Activated CD4-positive, alpha-beta T cell treated with anti-CD3 and anti-CD28 coated beads for 48 hours (primary cell): Measurements from ENCODE around the gene VWA8.
"Not testable (repeated sequence)": the region's sequence is repeated elsewhere in the genome, so short reads cannot be mapped to it uniquely, and the experiment has no call there.

Experiments
- DNase-seq: peaks from one replicate; pipeline ENCODE4 v3.0.0-alpha.2; 2020

VWA8 gene

GRCh38 chr13:41573640-41574039, 387.3 kb downstream of the VWA8 start:
- not testable (repeated sequence) for DNase-seq

GRCh38 chr13:41571817-41572340, 389.0 kb downstream of the VWA8 start:
- DNase-seq, result not testable (repeated sequence)

GRCh38 chr13:41568972-41569351, 391.9 kb downstream of the VWA8 start:
- DNase-seq, result no peak

GRCh38 chr13:41568143-41568971, 392.6 kb downstream of the VWA8 start:
- DNase-seq, result no peak

- DNase-seq, result no peak
Observed at GRCh38 chr13:41567363-41567762, 393.5 kb downstream of the VWA8 start.

- DNase-seq, result no peak
Observed at GRCh38 chr13:41565846-41566245, 395.1 kb downstream of the VWA8 start.

GRCh38 chr13:41565216-41565615, 395.7 kb downstream of the VWA8 start:
- no peak for DNase-seq

GRCh38 chr13:41563984-41564365, 396.9 kb downstream of the VWA8 start:
- DNase-seq, result no peak

- no peak for DNase-seq
Observed at GRCh38 chr13:41563341-41563983, 397.4 kb downstream of the VWA8 start.

- DNase-seq, result no peak
Observed at GRCh38 chr13:41562541-41563178, 398.2 kb downstream of the VWA8 start.

- no peak for DNase-seq
Observed at GRCh38 chr13:41562083-41562482, 398.8 kb downstream of the VWA8 start.

- no peak for DNase-seq
Observed at GRCh38 chr13:41561170-41561569, 399.7 kb downstream of the VWA8 start.

- DNase-seq, result no peak
Observed at GRCh38 chr13:41558781-41559560, 401.9 kb downstream of the VWA8 start.

- DNase-seq, result no peak
Observed at GRCh38 chr13:41557719-41558118, 403.2 kb downstream of the VWA8 start.

- DNase-seq, result peak; percentile 65
Observed at GRCh38 chr13:41554626-41555386, 406.1 kb downstream of the VWA8 start.

GRCh38 chr13:41554180-41554579, 406.7 kb downstream of the VWA8 start:
- no peak for DNase-seq

- no peak for DNase-seq
Observed at GRCh38 chr13:41552031-41552430, 408.9 kb downstream of the VWA8 start.

GRCh38 chr13:41550276-41550675, 410.6 kb downstream of the VWA8 start:
- DNase-seq, result no peak

GRCh38 chr13:41549491-41549890, 411.4 kb downstream of the VWA8 start:
- no peak for DNase-seq

GRCh38 chr13:41548910-41549309, 412.0 kb downstream of the VWA8 start:
- DNase-seq, result no peak

GRCh38 chr13:41548031-41548430, 412.9 kb downstream of the VWA8 start:
- no peak for DNase-seq
